SK-N-SH (cell line): ENCODE measurements around the gene SHH. TPM values are rescaled to one million over a fixed set of nuclear protein-coding genes. Genes with fewer than 3 reads are reported as not detected.

ENCODE experiments used
- CTCF ChIA-PET: fragments of 300-600, 350-600 bp; formaldehyde crosslinking; extraction: SDS; loops from one replicate; lab custom pipeline; 2021; lab: Yijun Ruan, JAX
- POLR2A ChIA-PET: fragments of 350-600 bp; sonication (Branson Sonifier 250); formaldehyde crosslinking; extraction: SDS; loops from one replicate; lab custom pipeline; 2020; ENCODE audit warnings: antibody characterized with exemption, inconsistent platforms; lab: Yijun Ruan, JAX
- DNase-seq: peaks from one replicate; pipeline ENCODE4 v3.0.0; 2012
- H2AFZ ChIP-seq: fragments of 200-600 bp; sonication (generic); 2 replicates; pipeline ENCODE4 v1.8.1; 2016; ENCODE audit warnings: antibody characterized with exemption, mild to moderate bottlenecking, low read depth
- H3F3A ChIP-seq: fragments of 200-600 bp; sonication (generic); replicated peaks from 2 replicates; pipeline ENCODE3; 2016; ENCODE audit warnings: antibody characterized with exemption, mild to moderate bottlenecking; ENCODE audit not compliant: insufficient read depth
- H3K27ac ChIP-seq, 2 experiments: fragments of 200-500 bp in 1 of 2; fragments of 200-600 bp in 1 of 2; sonication (Bioruptor generic) in 1 of 2; sonication (generic), shearing (Covaris generic) in 1 of 2; 2 replicates each; pipeline versions ENCODE4 v1.5.1 to v1.6.1; 2014 to 2016; ENCODE audit warnings: low read depth in 2 of 2, inconsistent platforms in 1 of 2, low read length in 1 of 2, mild to moderate bottlenecking in 1 of 2, mixed read lengths in 1 of 2
- H3K27me3 ChIP-seq: fragments of 200-600 bp; sonication (generic), shearing (Covaris generic); 2 replicates; pipeline ENCODE4 v1.6.1; 2016; ENCODE audit warnings: mixed run types; ENCODE audit not compliant: insufficient read depth
- H3K36me3 ChIP-seq, 2 experiments: fragments of 200-500 bp in 1 of 2; fragments of 200-600 bp in 1 of 2; sonication (Bioruptor generic) in 1 of 2; sonication (generic) in 1 of 2; replicated peaks in 1 of 2; 2 replicates each; pipeline versions ENCODE3 to v1.5.1; 2014 to 2016; ENCODE audit warnings: low read length in 1 of 2, mild to moderate bottlenecking in 1 of 2; ENCODE audit not compliant: insufficient read depth in 2 of 2, control insufficient read depth in 1 of 2
- H3K4me1 ChIP-seq, 2 experiments: fragments of 200-500 bp in 1 of 2; fragments of 200-600 bp in 1 of 2; sonication (Bioruptor generic) in 1 of 2; sonication (generic), shearing (Covaris generic) in 1 of 2; 2 replicates each; pipeline versions ENCODE4 v1.5.1 to v1.6.1; 2014 to 2016; ENCODE audit warnings: low read depth in 1 of 2, low read length in 1 of 2, mixed run types in 1 of 2; ENCODE audit not compliant: insufficient read depth in 2 of 2, control insufficient read depth in 1 of 2
- H3K4me2 ChIP-seq: fragments of 200-600 bp; sonication (generic), shearing (Covaris generic); 2 replicates; pipeline ENCODE4 v1.6.1; 2017; ENCODE audit warnings: mixed run types
- H3K4me3 ChIP-seq, 2 experiments: fragments of 200-500 bp in 1 of 2; fragments of 200-600 bp in 1 of 2; sonication (Bioruptor generic) in 1 of 2; sonication (generic), shearing (Covaris generic) in 1 of 2; 2 replicates each; pipeline versions ENCODE4 v1.5.1 to v1.8.1; 2014 to 2016; ENCODE audit warnings: low read depth in 2 of 2, inconsistent platforms in 1 of 2, low read length in 1 of 2, mild to moderate bottlenecking in 1 of 2, mixed read lengths in 1 of 2, moderate library complexity in 1 of 2
- H3K79me2 ChIP-seq: fragments of 200-600 bp; sonication (generic); 2 replicates; pipeline ENCODE4 v1.8.1; 2017; ENCODE audit warnings: mild to moderate bottlenecking; ENCODE audit not compliant: insufficient read depth
- H3K9ac ChIP-seq: fragments of 200-600 bp; sonication (generic); 2 replicates; pipeline ENCODE4 v1.6.1; 2017; ENCODE audit warnings: mixed run types
- H3K9me2 ChIP-seq: fragments of 200-600 bp; sonication (generic); 2 replicates; pipeline ENCODE4 v1.6.1; 2017; ENCODE audit warnings: mixed run types
- H3K9me3 ChIP-seq: fragments of 200-600 bp; sonication (generic); 2 replicates; pipeline ENCODE4 v1.6.1; 2017; ENCODE audit warnings: mixed run types, mild to moderate bottlenecking, moderate library complexity
- H4K20me1 ChIP-seq: fragments of 200-600 bp; sonication (generic); 2 replicates; pipeline ENCODE4 v1.6.1; 2017; ENCODE audit warnings: mild to moderate bottlenecking, mixed run types; ENCODE audit not compliant: insufficient read depth
- EZH2phosphoT487 ChIP-seq: fragments of 200-600 bp; sonication (generic); IDR thresholded peaks from 2 replicates; pipeline ENCODE4 v1.6.1; 2017; ENCODE audit warnings: low read depth, mixed run types, mild to moderate bottlenecking, antibody characterized with exemption, moderate library complexity, borderline replicate concordance
- FOSL2 ChIP-seq: IDR thresholded peaks from 2 replicates; pipeline ENCODE4 v1.4.0; 2012; ENCODE audit warnings: low read depth, mild to moderate bottlenecking, moderate library complexity, borderline replicate concordance
- FOXJ3 ChIP-seq: sonication (generic); formaldehyde crosslinking; IDR thresholded peaks from 2 replicates; pipeline ENCODE4 v1.5.1; 2020; ENCODE audit warnings: mild to moderate bottlenecking, missing genetic modification reagents
- GATA2 ChIP-seq: sonication (generic); formaldehyde crosslinking; IDR thresholded peaks from 2 replicates; pipeline ENCODE4 v1.5.0; 2020; ENCODE audit warnings: mild to moderate bottlenecking, missing genetic modification reagents
- JUND ChIP-seq: IDR thresholded peaks from 2 replicates; pipeline ENCODE4 v1.4.0; 2012
- MEF2A ChIP-seq: IDR thresholded peaks from 2 replicates; pipeline ENCODE4 v1.4.0; 2012; ENCODE audit warnings: low read depth, borderline replicate concordance
- MXI1 ChIP-seq: IDR thresholded peaks from 2 replicates; pipeline ENCODE4 v1.6.1; 2012; ENCODE audit warnings: mild to moderate bottlenecking, low read depth, low read length, improper control_type of control experiment
- NFIC ChIP-seq: IDR thresholded peaks from 2 replicates; pipeline ENCODE4 v1.4.0; 2012; ENCODE audit warnings: borderline replicate concordance
- NRF1 ChIP-seq: IDR thresholded peaks from 2 replicates; pipeline ENCODE4 v1.6.1; 2012; ENCODE audit warnings: low read depth, mild to moderate bottlenecking, low read length
- POLR2AphosphoS5 ChIP-seq: IDR thresholded peaks from 2 replicates; pipeline ENCODE4 v1.6.1; 2012; ENCODE audit warnings: low read depth, low read length
- RCOR1 ChIP-seq: fragments of 150-350 bp; IDR thresholded peaks from 2 replicates; pipeline ENCODE4 v1.6.1; 2017; ENCODE audit warnings: antibody characterized with exemption, low read length
- RFX5 ChIP-seq: IDR thresholded peaks from 2 replicates; pipeline ENCODE4 v1.6.1; 2012; ENCODE audit warnings: mild to moderate bottlenecking, improper control_type of control experiment, low read length
- SIN3A ChIP-seq: IDR thresholded peaks from 2 replicates; pipeline ENCODE4 v1.6.1; 2012; ENCODE audit warnings: low read depth, mild to moderate bottlenecking, low read length, moderate library complexity, borderline replicate concordance
- TEAD4 ChIP-seq: IDR thresholded peaks from 2 replicates; pipeline ENCODE4 v1.4.0; 2012; ENCODE audit warnings: mild to moderate bottlenecking, borderline replicate concordance; ENCODE audit not compliant: insufficient read depth
- YY1 ChIP-seq: IDR thresholded peaks from 2 replicates; pipeline ENCODE4 v1.4.0; 2012; ENCODE audit warnings: low read depth, mild to moderate bottlenecking
- WGBS: methylation state at CpG from one replicate; pipeline ENCODE4 v1.1.6; 2017; ENCODE audit warnings: low lambda C conversion rate; 5-methylcytosine and 5-hydroxymethylcytosine counted together
- polyA plus RNA-seq, 3 experiments: library from polyadenylated mRNA; depleted of rRNA; stranded (reverse); fragments of >200 nt; gene quantifications; 2 replicates each; pipeline ENCODE4 v1.2.3, GENCODE V29; 2012
- TF ChIP-seq, protein P1 (sequence below): fragments of 150-350 bp; IDR thresholded peaks from 2 replicates; pipeline ENCODE4 v1.6.1; 2017; ENCODE audit warnings: antibody characterized with exemption, low read length, low read depth, borderline replicate concordance
- TF ChIP-seq, protein P2 (sequence below): fragments of 200-600 bp; sonication (generic); IDR thresholded peaks from 2 replicates; pipeline ENCODE4 v1.6.1; 2017; ENCODE audit warnings: antibody characterized with exemption, mild to moderate bottlenecking, moderate library complexity
- TF ChIP-seq, protein P3 (sequence below): fragments of 150-350 bp; IDR thresholded peaks from 2 replicates; pipeline ENCODE4 v1.6.1; 2016; ENCODE audit warnings: mild to moderate bottlenecking, low read depth, low read length

SHH gene
- polyA plus RNA-seq, 1 of the 3 experiments (the other 2 are of a cell fraction), result not detected

DNA sequence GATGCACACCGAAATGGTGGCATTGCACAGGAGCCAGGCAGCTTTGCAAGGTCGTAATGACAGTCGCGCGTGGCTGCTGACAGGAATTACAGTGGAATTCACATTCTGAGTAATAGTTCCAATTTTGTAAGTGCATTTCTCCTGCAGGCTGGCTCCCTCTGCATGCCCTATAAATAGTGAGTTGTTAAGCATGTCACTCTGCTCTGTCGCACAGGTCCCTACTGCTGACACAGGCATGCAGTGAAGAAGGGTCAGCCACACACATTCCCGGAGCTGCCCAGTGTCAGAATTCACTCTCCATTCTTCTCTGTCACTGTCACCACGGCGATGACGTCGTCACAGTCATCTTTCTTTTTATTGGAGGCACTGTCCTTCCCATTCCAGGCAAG, 49.2 kb upstream of the SHH start (continued):
- TF ChIP-seq, protein P1, sequence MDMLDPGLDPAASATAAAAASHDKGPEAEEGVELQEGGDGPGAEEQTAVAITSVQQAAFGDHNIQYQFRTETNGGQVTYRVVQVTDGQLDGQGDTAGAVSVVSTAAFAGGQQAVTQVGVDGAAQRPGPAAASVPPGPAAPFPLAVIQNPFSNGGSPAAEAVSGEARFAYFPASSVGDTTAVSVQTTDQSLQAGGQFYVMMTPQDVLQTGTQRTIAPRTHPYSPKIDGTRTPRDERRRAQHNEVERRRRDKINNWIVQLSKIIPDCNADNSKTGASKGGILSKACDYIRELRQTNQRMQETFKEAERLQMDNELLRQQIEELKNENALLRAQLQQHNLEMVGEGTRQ, result no peak
- TF ChIP-seq SIN3A, result no peak
- TF ChIP-seq, protein P2, sequence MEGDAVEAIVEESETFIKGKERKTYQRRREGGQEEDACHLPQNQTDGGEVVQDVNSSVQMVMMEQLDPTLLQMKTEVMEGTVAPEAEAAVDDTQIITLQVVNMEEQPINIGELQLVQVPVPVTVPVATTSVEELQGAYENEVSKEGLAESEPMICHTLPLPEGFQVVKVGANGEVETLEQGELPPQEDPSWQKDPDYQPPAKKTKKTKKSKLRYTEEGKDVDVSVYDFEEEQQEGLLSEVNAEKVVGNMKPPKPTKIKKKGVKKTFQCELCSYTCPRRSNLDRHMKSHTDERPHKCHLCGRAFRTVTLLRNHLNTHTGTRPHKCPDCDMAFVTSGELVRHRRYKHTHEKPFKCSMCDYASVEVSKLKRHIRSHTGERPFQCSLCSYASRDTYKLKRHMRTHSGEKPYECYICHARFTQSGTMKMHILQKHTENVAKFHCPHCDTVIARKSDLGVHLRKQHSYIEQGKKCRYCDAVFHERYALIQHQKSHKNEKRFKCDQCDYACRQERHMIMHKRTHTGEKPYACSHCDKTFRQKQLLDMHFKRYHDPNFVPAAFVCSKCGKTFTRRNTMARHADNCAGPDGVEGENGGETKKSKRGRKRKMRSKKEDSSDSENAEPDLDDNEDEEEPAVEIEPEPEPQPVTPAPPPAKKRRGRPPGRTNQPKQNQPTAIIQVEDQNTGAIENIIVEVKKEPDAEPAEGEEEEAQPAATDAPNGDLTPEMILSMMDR, result no peak
- TF ChIP-seq JUND, result no peak
- TF ChIP-seq NRF1, result no peak
- no peak for TF ChIP-seq FOXJ3 (CRISPR knock-in tag)
- no peak for TF ChIP-seq YY1
- TF ChIP-seq MEF2A, result no peak

DNA sequence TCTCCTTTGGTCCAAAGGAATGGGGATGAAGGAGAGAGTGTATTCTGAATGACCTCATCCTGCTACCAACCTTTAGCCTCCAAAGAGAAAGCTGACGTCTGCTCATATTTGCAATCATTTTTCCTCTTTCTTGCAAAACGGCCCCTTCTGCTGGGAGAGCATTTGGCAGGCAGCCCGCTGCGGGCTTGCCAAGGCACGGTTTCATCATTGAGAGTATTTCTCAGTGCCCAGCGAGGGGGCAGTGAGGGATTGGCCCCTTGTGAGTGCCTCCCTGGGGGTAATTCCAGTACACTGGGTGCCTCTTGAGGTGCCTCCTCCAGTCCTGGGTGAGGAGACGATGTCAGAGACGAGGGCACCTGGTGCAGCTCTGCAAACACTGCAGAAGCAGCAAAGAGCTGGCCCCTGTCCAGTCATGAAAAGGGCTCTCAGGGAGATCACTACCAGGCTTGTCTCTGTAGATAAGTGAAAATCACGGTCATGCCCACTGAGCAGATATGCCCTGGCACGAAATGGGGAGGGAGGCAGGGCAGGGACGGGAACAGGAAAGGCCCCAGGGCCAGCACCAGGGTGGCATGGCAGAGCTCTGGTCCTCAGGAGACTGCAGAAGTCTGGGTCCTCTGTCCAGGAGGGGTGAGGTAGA, 48.7 kb upstream of the SHH start:
- H3K27ac ChIP-seq, result no peak overlapping the region
- no peaks in the 10 kb centered on the region for H3K36me3 ChIP-seq
- peaks cover 65% of the 10 kb centered on the region for H3K27me3 ChIP-seq
- H3K79me2 ChIP-seq, result no peaks in the 10 kb centered on the region
- no peaks in the 10 kb centered on the region for H3K9me3 ChIP-seq
- H3K4me2 ChIP-seq, result no peak overlapping the region
- TF ChIP-seq NFIC (0 out of 2 replicates have a peak, but pooled peaks have one; percentile 28), RFX5 (no peak)
- ChIA-PET POLR2A (no interaction called here), CTCF (interaction anchor here (2.8 kb wide), 1 partner anchor 10 kb away, joined by 14 read pairs; no protein-coding TSS in a partner anchor)
- peaks cover 0 to 11% of the 10 kb centered on the region in 2 experiments; a peak in 2 of 4 replicates for H3K4me1 ChIP-seq
- H3F3A ChIP-seq, result no peaks in the 10 kb centered on the region
- H3K9ac ChIP-seq, result no peak overlapping the region
- no peaks in the 10 kb centered on the region for H3K9me2 ChIP-seq
- WGBS, result 0% methylated on average over 10 of the region's 11 CpGs
- no peak for DNase-seq
- no peaks in the 10 kb centered on the region for H4K20me1 ChIP-seq
- no peak overlapping the region for H3K4me3 ChIP-seq
- H2AFZ ChIP-seq, result no peak overlapping the region

DNA sequence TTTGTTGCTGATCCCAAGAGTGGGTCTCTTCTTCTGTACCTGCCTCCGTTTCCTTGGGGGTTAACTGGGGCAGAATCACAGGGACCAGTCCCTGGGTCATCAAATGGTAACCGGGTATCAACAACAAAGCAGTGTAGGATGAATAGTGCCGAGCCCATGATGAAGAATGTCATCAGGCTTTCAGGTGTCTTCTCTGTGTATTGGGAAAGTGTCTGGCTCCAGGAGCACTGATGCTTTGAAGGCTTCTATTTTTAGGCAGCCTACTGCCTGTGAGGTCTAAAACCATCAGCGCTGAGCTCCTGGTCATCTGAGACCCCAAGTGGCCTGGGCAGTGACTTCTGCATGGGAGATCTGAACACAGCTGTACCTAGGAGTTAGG, 48.2 kb upstream of the SHH start:
- Histone ChIP-seq H3K4me3 (no peak overlapping the region), H3K79me2 (no peaks in the 10 kb centered on the region), H3K27me3 (peaks cover 60% of the 10 kb centered on the region), H4K20me1 (no peaks in the 10 kb centered on the region), H3K9me3 (no peaks in the 10 kb centered on the region), H3K9ac (no peak overlapping the region), H3K36me3 (no peaks in the 10 kb centered on the region), H3K4me2 (no peak overlapping the region), H3F3A (no peaks in the 10 kb centered on the region), H3K9me2 (no peaks in the 10 kb centered on the region), H3K27ac (no peak overlapping the region), H3K4me1 (peaks cover 0 to 11% of the 10 kb centered on the region in 2 experiments; a peak in 2 of 4 replicates), H2AFZ (no peak overlapping the region)
- POLR2A ChIA-PET, result no interaction called here
- TF ChIP-seq POLR2AphosphoS5 (no peak), MXI1 (no peak), EZH2phosphoT487 (no peak), FOXJ3 (CRISPR knock-in tag) (no peak), TEAD4 (no peak), FOSL2 (no peak), SIN3A (no peak), JUND (no peak), RCOR1 (no peak), YY1 (no peak), GATA2 (CRISPR knock-in tag) (no peak)
- TF ChIP-seq, protein P1, result no peak
- TF ChIP-seq, protein P3, sequence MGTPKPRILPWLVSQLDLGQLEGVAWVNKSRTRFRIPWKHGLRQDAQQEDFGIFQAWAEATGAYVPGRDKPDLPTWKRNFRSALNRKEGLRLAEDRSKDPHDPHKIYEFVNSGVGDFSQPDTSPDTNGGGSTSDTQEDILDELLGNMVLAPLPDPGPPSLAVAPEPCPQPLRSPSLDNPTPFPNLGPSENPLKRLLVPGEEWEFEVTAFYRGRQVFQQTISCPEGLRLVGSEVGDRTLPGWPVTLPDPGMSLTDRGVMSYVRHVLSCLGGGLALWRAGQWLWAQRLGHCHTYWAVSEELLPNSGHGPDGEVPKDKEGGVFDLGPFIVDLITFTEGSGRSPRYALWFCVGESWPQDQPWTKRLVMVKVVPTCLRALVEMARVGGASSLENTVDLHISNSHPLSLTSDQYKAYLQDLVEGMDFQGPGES, result no peak
- CTCF ChIA-PET, result interaction anchor here (2.8 kb wide), 1 partner anchor 11 kb away, joined by 14 read pairs; no protein-coding TSS in a partner anchor
- 1% methylated on average over 4 of the region's 4 CpGs for WGBS
- no peak for DNase-seq
